ENCODE data around the gene TAF15. TPM values are rescaled to one million over a fixed set of nuclear protein-coding genes. Genes with fewer than 3 reads are reported as not detected.
A peak's percentile ranks its signal among the peaks of the same experiment; 100 is the strongest.

Gene TAF15
- total and polyA plus RNA-seq, 2 of the 13 experiments (the other 11 are each of a cell fraction or from before 2014, with no cell fraction given): 25.2 to 26.5 TPM

DNA sequence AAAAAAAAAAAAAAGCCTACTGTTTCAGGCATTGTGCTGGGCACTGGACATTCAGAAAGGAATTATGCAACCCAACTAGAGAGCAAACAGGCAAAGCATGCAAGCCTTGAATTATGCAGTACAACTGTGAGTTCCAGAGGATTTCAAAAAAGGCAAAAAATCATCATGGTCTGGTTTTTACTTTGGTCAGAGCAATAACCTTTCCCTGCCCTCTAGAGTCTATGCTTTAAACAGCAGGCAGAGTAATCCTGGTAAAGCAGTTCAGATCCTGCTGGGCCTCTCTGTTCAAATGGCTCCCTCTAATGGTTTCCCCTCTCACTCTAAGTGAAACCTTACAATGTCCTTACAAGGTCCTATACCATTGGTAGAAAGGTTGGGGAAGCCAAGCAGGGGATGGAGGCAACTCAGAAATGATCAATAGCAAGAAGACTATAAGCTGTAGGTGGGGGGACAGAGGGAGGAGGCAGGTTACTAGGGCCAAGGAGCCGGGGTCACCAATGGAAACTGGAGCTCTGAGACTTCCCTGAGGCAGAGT, 4.6 kb upstream of the TAF15 start (continued):
- TF ChIP-seq, protein P1, sequence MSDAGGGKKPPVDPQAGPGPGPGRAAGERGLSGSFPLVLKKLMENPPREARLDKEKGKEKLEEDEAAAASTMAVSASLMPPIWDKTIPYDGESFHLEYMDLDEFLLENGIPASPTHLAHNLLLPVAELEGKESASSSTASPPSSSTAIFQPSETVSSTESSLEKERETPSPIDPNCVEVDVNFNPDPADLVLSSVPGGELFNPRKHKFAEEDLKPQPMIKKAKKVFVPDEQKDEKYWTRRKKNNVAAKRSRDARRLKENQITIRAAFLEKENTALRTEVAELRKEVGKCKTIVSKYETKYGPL (CRISPR knock-in tag; IDR thresholded peaks at IDR 0.05): no peak
- peak; percentile 24; the same call in 1 of the 2 replicates for TF ChIP-seq SOX5 (CRISPR knock-in tag; IDR thresholded peaks at IDR 0.05; ENCODE audit: borderline replicate concordance)
- TF ChIP-seq, protein P2, sequence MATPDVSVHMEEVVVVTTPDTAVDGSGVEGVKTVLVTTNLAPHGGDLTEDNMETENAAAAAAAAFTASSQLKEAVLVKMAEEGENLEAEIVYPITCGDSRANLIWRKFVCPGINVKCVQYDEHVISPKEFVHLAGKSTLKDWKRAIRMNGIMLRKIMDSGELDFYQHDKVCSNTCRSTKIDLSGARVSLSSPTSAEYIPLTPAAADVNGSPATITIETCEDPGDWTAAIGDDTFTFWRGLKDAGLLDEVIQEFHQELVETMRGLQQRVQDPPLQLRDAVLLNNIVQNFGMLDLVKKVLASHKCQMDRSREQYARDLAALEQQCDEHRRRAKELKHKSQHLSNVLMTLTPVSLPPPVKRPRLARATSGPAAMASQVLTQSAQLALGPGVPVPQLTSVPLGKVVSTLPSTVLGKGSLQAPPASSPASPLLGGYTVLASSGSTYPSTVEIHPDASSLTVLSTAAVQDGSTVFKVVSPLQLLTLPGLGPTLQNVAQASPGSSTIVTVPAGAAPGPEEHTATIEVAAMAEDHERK (CRISPR knock-in tag; IDR thresholded peaks at IDR 0.05; ENCODE audit: low read depth): no peak
- TF ChIP-seq, protein P3, sequence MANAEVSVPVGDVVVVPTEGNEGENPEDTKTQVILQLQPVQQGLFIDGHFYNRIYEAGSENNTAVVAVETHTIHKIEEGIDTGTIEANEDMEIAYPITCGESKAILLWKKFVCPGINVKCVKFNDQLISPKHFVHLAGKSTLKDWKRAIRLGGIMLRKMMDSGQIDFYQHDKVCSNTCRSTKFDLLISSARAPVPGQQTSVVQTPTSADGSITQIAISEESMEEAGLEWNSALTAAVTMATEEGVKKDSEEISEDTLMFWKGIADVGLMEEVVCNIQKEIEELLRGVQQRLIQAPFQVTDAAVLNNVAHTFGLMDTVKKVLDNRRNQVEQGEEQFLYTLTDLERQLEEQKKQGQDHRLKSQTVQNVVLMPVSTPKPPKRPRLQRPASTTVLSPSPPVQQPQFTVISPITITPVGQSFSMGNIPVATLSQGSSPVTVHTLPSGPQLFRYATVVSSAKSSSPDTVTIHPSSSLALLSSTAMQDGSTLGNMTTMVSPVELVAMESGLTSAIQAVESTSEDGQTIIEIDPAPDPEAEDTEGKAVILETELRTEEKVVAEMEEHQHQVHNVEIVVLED (CRISPR knock-in tag; IDR thresholded peaks at IDR 0.05; ENCODE audit: borderline replicate concordance): no peak
- TF ChIP-seq, protein P4, sequence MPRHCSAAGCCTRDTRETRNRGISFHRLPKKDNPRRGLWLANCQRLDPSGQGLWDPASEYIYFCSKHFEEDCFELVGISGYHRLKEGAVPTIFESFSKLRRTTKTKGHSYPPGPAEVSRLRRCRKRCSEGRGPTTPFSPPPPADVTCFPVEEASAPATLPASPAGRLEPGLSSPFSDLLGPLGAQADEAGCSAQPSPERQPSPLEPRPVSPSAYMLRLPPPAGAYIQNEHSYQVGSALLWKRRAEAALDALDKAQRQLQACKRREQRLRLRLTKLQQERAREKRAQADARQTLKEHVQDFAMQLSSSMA (CRISPR knock-in tag; IDR thresholded peaks at IDR 0.05): no peak
- TF ChIP-seq ONECUT2 (CRISPR knock-in tag; IDR thresholded peaks at IDR 0.05): no peak
- TF ChIP-seq CREB1 (IDR thresholded peaks at IDR 0.05): no peak
- TF ChIP-seq CREB1 (CRISPR knock-in tag; IDR thresholded peaks at IDR 0.05): peak; percentile 50; the same call in 1 of the 2 replicates
- TF ChIP-seq THRA (CRISPR knock-in tag; IDR thresholded peaks at IDR 0.05; ENCODE audit: borderline replicate concordance): no peak
- TF ChIP-seq EEA1 (CRISPR knock-in tag; IDR thresholded peaks at IDR 0.05; ENCODE audit: borderline replicate concordance): no peak
- peak; percentile 41; the same call in 1 of the 2 replicates for TF ChIP-seq ZNF205 (CRISPR knock-in tag; IDR thresholded peaks at IDR 0.05)
- no peak for TF ChIP-seq MAF1 (CRISPR knock-in tag; IDR thresholded peaks at IDR 0.05; ENCODE audit: borderline replicate concordance)

Data from HepG2 (cell line).